ENCODE data around the gene DIABLO.
"Not testable (repeated sequence)": the region's sequence is repeated elsewhere in the genome, so short reads cannot be mapped to it uniquely, and the experiment has no call there.

Gene DIABLO

GRCh38 chr12:122225683-122226365, at the start of gene DIABLO:
Gene DIABLO (minus strand): TSS chr12:122226052. CDS start chr12:122226014, 38 bp downstream.
- DNase-seq (ENCODE audit: low read depth), result peak; percentile 91

GRCh38 chr12:122275459-122275858, 49.6 kb upstream of the DIABLO start:
- no peak for DNase-seq (ENCODE audit: low read depth)

- DNase-seq (ENCODE audit: low read depth), result peak; percentile 84
Measured at GRCh38 chr12:122266230-122266901, 40.5 kb upstream of the DIABLO start, which contains the start of gene VPS33A. Gene VPS33A (minus strand): TSS chr12:122266494. CDS start chr12:122266408, 86 bp downstream.

GRCh38 chr12:122265886-122266229, 40.0 kb upstream of the DIABLO start:
- no peak for DNase-seq (ENCODE audit: low read depth)

- no peak for DNase-seq (ENCODE audit: low read depth)
Measured at GRCh38 chr12:122265476-122265875, 39.6 kb upstream of the DIABLO start.

- not testable (repeated sequence) for DNase-seq (ENCODE audit: low read depth)
Measured at GRCh38 chr12:122260735-122261134, 34.9 kb upstream of the DIABLO start.

- DNase-seq (ENCODE audit: low read depth), result not testable (repeated sequence)
Measured at GRCh38 chr12:122258939-122259338, 33.1 kb upstream of the DIABLO start.

GRCh38 chr12:122258462-122258861, 32.6 kb upstream of the DIABLO start:
- DNase-seq (ENCODE audit: low read depth), result not testable (repeated sequence)

- no peak for DNase-seq (ENCODE audit: low read depth)
Measured at GRCh38 chr12:122250536-122250935, 24.7 kb upstream of the DIABLO start.

- no peak for DNase-seq (ENCODE audit: low read depth)
Measured at GRCh38 chr12:122250047-122250446, 24.2 kb upstream of the DIABLO start.

GRCh38 chr12:122245553-122245952, 19.7 kb upstream of the DIABLO start:
- no peak for DNase-seq (ENCODE audit: low read depth)

- DNase-seq (ENCODE audit: low read depth), result no peak
Measured at GRCh38 chr12:122244565-122245371, 18.9 kb upstream of the DIABLO start.

GRCh38 chr12:122243965-122244364, 18.1 kb upstream of the DIABLO start:
- no peak for DNase-seq (ENCODE audit: low read depth)

- no peak for DNase-seq (ENCODE audit: low read depth)
Measured at GRCh38 chr12:122238861-122239260, 13.0 kb upstream of the DIABLO start.

- no peak for DNase-seq (ENCODE audit: low read depth)
Measured at GRCh38 chr12:122235741-122236140, 9.9 kb upstream of the DIABLO start.

- DNase-seq (ENCODE audit: low read depth), result no peak
Measured at GRCh38 chr12:122232691-122233090, 6.8 kb upstream of the DIABLO start.

GRCh38 chr12:122230798-122231197, 4.9 kb upstream of the DIABLO start:
- no peak for DNase-seq (ENCODE audit: low read depth)

- DNase-seq (ENCODE audit: low read depth), result no peak
Measured at GRCh38 chr12:122228092-122228491, 2.2 kb upstream of the DIABLO start.

- DNase-seq (ENCODE audit: low read depth), result no peak
Measured at GRCh38 chr12:122227341-122227740, 1.5 kb upstream of the DIABLO start.

- DNase-seq (ENCODE audit: low read depth), result no peak
Measured at GRCh38 chr12:122226366-122227125, 694 bp upstream of the DIABLO start.

GRCh38 chr12:122216445-122216844, 9.4 kb downstream of the DIABLO start:
- DNase-seq (ENCODE audit: low read depth), result no peak

GRCh38 chr12:122215771-122216170, 10.1 kb downstream of the DIABLO start:
- DNase-seq (ENCODE audit: low read depth), result no peak
